Measurements from ENCODE around the gene MEIOB.

GRCh38 chr16:1790611-1791255 lies 81.2 kb downstream of the MEIOB start:
- TF ChIP-seq CTCF (optimal IDR thresholded peaks at IDR 0.05 in 1 of 3, IDR thresholded peaks at IDR 0.05 in 1 of 3, conservative IDR thresholded peaks at IDR 0.05 in 1 of 3; ENCODE audit: extremely low read depth in 1 of 3, insufficient read depth in 2 of 3, low read length in 3 of 3): no peak
- no peak for TF ChIP-seq EZH2 (IDR thresholded peaks at IDR 0.05; ENCODE audit: low read length)

All from keratinocyte (primary cell).